Naive thymus-derived CD4-positive, alpha-beta T cell (primary cell): ENCODE data around the gene GPC6. TPM values are rescaled to one million over a fixed set of nuclear protein-coding genes. Genes with fewer than 3 reads are reported as not detected.

ENCODE experiments used
- ATAC-seq: fragments of 150-1000 bp; cut with Tn5 transposase; 2 replicates; pipeline ENCODE4 v1.10.0; 2021; ENCODE audit warnings: mild to moderate bottlenecking, moderate library complexity
- CTCF ChIA-PET: fragments of 350-600 bp; sonication (Branson Sonifier 250); formaldehyde crosslinking; loops from one replicate; lab custom pipeline; 2021; ENCODE audit warnings: antibody characterized with exemption; lab: Charles Lee
- POLR2A ChIA-PET: fragments of 350-600 bp; sonication (Branson Sonifier 250); formaldehyde crosslinking; loops from one replicate; lab custom pipeline; 2021; ENCODE audit warnings: antibody characterized with exemption, inconsistent platforms; lab: Charles Lee
- DNase-seq, 9 donors: peaks; one replicate each; pipeline versions ENCODE4 v3.0.0 to v3.0.0-alpha.2; 2020 to 2022; ENCODE audit warnings: mixed read lengths in 1 of 9
- H3K27ac ChIP-seq: one replicate; pipeline ENCODE4 v1.7.0; 2013; ENCODE audit warnings: mild to moderate bottlenecking, low read depth, low read length, moderate library complexity
- H3K27me3 ChIP-seq, 2 donors: one replicate each; pipeline ENCODE4 v1.7.0; 2013; ENCODE audit warnings: low read length in 2 of 2, mild to moderate bottlenecking in 2 of 2, moderate library complexity in 2 of 2; ENCODE audit not compliant: control insufficient read depth in 2 of 2, insufficient read depth in 2 of 2
- H3K36me3 ChIP-seq, 3 experiments: 1 replicate in 2 of 3; 2 replicates in 1 of 3; pipeline ENCODE4 v1.7.0; 2013; ENCODE audit warnings: low read length in 3 of 3, mild to moderate bottlenecking in 3 of 3, moderate library complexity in 1 of 3; ENCODE audit not compliant: insufficient read depth in 3 of 3, control insufficient read depth in 2 of 3
- H3K4me1 ChIP-seq, 2 donors: one replicate each; pipeline ENCODE4 v1.7.0; 2013; ENCODE audit warnings: low read length in 2 of 2, mild to moderate bottlenecking in 2 of 2, moderate library complexity in 1 of 2; ENCODE audit not compliant: control insufficient read depth in 2 of 2, insufficient read depth in 2 of 2
- H3K4me3 ChIP-seq: 2 replicates; pipeline ENCODE4 v1.7.0; 2013; ENCODE audit warnings: mild to moderate bottlenecking, low read length
- H3K9me3 ChIP-seq, 3 experiments: 1 replicate in 2 of 3; 2 replicates in 1 of 3; pipeline ENCODE4 v1.7.0; 2013; ENCODE audit warnings: low read length in 3 of 3; ENCODE audit not compliant: control insufficient read depth in 2 of 3
- H3K27ac Mint-ChIP-seq, 9 donors: one replicate each; pipeline ENCODE4 v1.8.0; 2020 to 2022; ENCODE audit warnings: mixed read lengths in 9 of 9, mild to moderate bottlenecking in 8 of 9, moderate library complexity in 5 of 9, inconsistent platforms in 2 of 9
- H3K27me3 Mint-ChIP-seq, 5 donors: one replicate each; pipeline ENCODE4 v1.8.0; 2021 to 2022; ENCODE audit warnings: mixed read lengths in 5 of 5, mild to moderate bottlenecking in 1 of 5
- H3K36me3 Mint-ChIP-seq, 5 donors: one replicate each; pipeline ENCODE4 v1.8.0; 2020 to 2022; ENCODE audit warnings: mixed read lengths in 5 of 5, mild to moderate bottlenecking in 3 of 5, inconsistent platforms in 1 of 5
- H3K4me1 Mint-ChIP-seq, 7 donors: one replicate each; pipeline ENCODE4 v1.8.0; 2020 to 2022; ENCODE audit warnings: mixed read lengths in 7 of 7, mild to moderate bottlenecking in 3 of 7, inconsistent platforms in 1 of 7
- H3K4me3 Mint-ChIP-seq, 10 donors: one replicate each; pipeline ENCODE4 v1.8.0; 2020 to 2022; ENCODE audit warnings: mild to moderate bottlenecking in 10 of 10, mixed read lengths in 10 of 10, moderate library complexity in 6 of 10, inconsistent platforms in 2 of 10
- H3K9me3 Mint-ChIP-seq, 11 donors: one replicate each; pipeline ENCODE4 v1.8.0; 2020 to 2022; ENCODE audit warnings: mixed read lengths in 11 of 11, mild to moderate bottlenecking in 4 of 11, inconsistent platforms in 1 of 11, moderate library complexity in 1 of 11
- intact Hi-C, 2 donors: fragments of 100-400 bp; cut with micrococcal nuclease; formaldehyde crosslinking; loops; one replicate each; pipeline ENCODE4 v1.15.1; 2023
- polyA plus RNA-seq, 2 donors: library from polyadenylated mRNA; unstranded; fragments of 300-500 nt; fragmentation: Illumina TruSeq; gene quantifications; one replicate each; pipeline ENCODE4 v1.2.3, GENCODE V29; 2021
- total RNA-seq, 6 experiments: library from RNA in 5 of 6; stranded (reverse) in 5 of 6; gene quantifications; 1 replicate in 5 of 6; 2 replicates in 1 of 6; pipeline ENCODE4 v1.2.3 and lab custom pipeline; 2021 to 2026

Gene GPC6
- total and polyA plus RNA-seq, 7 experiments from 2014 or later, result not detected

DNA sequence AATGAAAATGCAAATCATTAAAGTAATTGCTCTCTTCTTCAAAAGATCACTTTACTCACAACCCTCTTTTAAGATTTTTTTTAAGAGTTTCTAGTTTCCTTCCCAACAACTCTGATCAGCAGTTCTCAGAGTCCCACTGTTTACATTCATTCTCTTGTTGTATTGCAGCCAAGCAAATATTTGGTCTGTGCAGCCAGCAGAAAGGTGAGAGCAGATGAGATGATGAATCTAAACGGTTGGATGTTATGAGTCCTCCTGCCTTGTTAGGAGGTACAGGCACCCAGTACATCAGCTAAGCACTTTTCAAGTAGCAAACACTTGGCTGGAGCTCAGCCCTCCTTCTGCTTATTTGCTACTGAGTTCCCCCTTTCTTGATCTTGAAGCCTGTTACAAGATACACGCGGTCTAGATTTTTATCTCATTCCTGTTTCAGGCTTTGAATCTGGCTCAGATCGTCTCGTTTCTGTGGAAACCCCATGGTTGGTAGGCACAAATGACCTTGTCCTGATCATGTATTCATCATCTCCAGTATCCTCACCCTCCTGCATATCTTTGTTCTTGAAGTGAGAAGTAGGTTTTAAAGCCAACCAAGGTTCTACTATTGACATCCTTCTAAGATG is 952.1 kb downstream of the GPC6 start:
- H3K9me3 Mint-ChIP-seq, result no peaks in the 10 kb centered on the region
- POLR2A ChIA-PET, result no interaction called here

DNA sequence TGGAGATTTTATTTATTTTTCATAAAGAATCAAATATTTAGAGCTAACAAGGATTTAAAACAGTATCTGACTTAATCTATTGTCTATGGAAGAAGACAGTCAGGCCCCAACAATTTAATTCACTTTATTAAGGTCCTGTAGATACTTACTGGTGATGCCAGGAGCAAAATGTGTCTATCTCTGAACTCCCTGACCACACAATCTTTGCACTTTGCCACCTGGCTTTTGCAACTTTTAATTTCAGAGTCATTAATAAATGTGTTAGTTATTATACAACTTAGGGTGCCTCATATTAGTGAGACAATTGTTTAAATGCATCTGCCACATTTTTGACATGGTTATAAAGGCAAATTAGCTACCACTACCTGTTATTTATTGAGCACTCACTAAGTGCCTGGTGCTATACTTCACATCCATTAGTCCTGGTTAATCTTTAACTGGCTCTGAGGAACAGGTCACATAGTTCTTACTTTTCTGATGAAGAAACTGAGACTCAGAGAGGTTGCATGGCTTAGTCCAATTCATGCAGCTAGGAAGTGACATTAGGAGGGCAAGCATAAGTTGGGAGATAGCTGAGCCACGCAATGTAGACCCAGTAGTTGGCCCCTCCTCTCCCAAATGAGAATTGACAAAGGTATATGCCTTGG is 955.0 kb downstream of the GPC6 start:
- Mint-ChIP-seq H3K27ac (no peak overlapping the region), H3K27me3 (peaks cover 0 to 11% (median 3%) of the 10 kb centered on the region in 5 donors), H3K9me3 (peaks cover 0 to 5% (median 0%) of the 10 kb centered on the region in 11 donors), H3K4me1 (peaks cover 7 to 20% (median 11%) of the 10 kb centered on the region in 7 donors), H3K36me3 (no peaks in the 10 kb centered on the region), H3K4me3 (no peak overlapping the region)
- intact Hi-C loops, result no loop called here
- no peak overlapping the region for H3K4me3 ChIP-seq
- CTCF ChIA-PET, result no interaction called here
- DNase-seq (no peak), ATAC-seq (no peak)
- no peaks in the 10 kb centered on the region for H3K36me3 ChIP-seq
- H3K27me3 ChIP-seq, result no peaks in the 10 kb centered on the region
- no peaks in the 10 kb centered on the region for H3K9me3 ChIP-seq
- POLR2A ChIA-PET, result interaction anchor here (1.1 kb wide), 1 partner anchor 12 kb away, joined by 4 read pairs; no protein-coding TSS in a partner anchor
- peaks cover 0 to 11% of the 10 kb centered on the region in 2 donors for H3K4me1 ChIP-seq
- no peak overlapping the region for H3K27ac ChIP-seq

More for the DNA sequence above, 952.1 kb downstream of the GPC6 start:
- H3K9me3 ChIP-seq, result no peaks in the 10 kb centered on the region
- H3K27ac ChIP-seq, result no peak overlapping the region
- intact Hi-C loops, result no loop called here
- peaks cover 0 to 11% of the 10 kb centered on the region in 2 donors for H3K4me1 ChIP-seq
- peak overlapping the region in 1 of 10 donors; percentile 4 for H3K4me3 Mint-ChIP-seq
- no peaks in the 10 kb centered on the region for H3K27me3 ChIP-seq
- H3K36me3 ChIP-seq, result no peaks in the 10 kb centered on the region
- H3K36me3 Mint-ChIP-seq, result no peaks in the 10 kb centered on the region
- CTCF ChIA-PET, result no interaction called here
- peak overlapping the region in 1 of 9 donors; percentile 33 for H3K27ac Mint-ChIP-seq
- H3K4me3 ChIP-seq, result no peak overlapping the region
- DNase-seq (no peak), ATAC-seq (peak; percentile 54)
- H3K4me1 Mint-ChIP-seq, result peaks cover 7 to 22% (median 11%) of the 10 kb centered on the region in 7 donors
- peaks cover 0 to 4% (median 3%) of the 10 kb centered on the region in 5 donors for H3K27me3 Mint-ChIP-seq

DNA sequence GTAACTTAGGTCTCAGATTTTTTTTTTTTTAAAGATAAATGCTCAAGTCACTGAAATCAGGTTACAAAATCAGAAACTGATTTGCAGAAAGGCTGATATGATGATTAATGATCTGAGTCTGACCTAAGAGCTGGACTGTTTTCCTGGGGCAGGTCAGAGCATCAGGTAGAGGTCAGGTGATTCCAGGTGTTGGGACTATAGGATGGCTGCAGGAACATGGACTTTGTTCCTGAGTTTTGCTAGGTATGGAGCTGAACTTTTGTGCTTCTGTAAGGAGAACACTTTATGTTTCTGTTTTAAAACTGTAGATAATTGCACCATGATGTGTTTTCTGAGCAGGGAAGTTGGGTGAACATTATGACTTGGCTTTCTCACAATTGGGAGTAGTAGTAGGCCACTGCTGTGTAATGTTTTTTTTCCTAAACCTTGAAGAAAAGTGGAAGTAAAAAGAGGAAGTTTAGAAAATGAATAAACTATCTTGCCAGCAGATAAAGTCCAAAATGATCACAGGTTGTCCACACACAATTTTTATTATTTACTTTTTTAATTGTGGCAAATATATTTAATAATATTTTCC is 955.7 kb downstream of the GPC6 start:
- CTCF ChIA-PET, result no interaction called here
- Mint-ChIP-seq H3K36me3 (no peaks in the 10 kb centered on the region), H3K4me3 (no peak overlapping the region), H3K27me3 (peaks cover 0 to 11% (median 3%) of the 10 kb centered on the region in 5 donors), H3K27ac (no peak overlapping the region), H3K9me3 (peaks cover 0 to 5% (median 0%) of the 10 kb centered on the region in 11 donors), H3K4me1 (peaks cover 7 to 14% (median 11%) of the 10 kb centered on the region in 7 donors)
- no peak overlapping the region for H3K4me3 ChIP-seq
- POLR2A ChIA-PET, result interaction anchor here (1.1 kb wide), 1 partner anchor 11 kb away, joined by 4 read pairs; no protein-coding TSS in a partner anchor
- ATAC-seq, result peak; percentile 45
- intact Hi-C loops, result no loop called here
- no peaks in the 10 kb centered on the region for H3K9me3 ChIP-seq
- H3K36me3 ChIP-seq, result no peaks in the 10 kb centered on the region
- H3K4me1 ChIP-seq, result peaks cover 0 to 11% of the 10 kb centered on the region in 2 donors
- no peak for DNase-seq
- H3K27ac ChIP-seq, result no peak overlapping the region
- H3K27me3 ChIP-seq, result no peaks in the 10 kb centered on the region

DNA sequence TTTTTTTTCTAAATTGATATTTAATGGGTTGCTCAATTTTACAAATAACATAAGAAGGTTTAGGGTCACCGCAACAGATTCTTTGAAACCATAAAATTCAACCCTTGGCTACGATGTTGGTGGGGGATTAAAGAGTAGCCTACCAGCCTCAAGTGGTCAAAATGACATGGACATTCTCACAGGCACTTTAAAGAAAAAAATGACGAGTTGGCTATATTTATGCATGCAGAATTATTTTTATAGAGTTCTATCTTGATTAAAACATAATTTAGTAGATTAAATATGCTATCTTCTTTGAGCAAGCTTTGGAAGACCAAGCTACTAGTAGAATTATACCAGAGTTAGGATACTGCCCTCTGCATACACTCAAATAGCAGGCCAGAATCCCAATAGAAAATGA is 959.9 kb downstream of the GPC6 start:
- peaks cover 0 to 5% (median 0%) of the 10 kb centered on the region in 11 donors for H3K9me3 Mint-ChIP-seq
- CTCF ChIA-PET, result no interaction called here
- H3K27ac Mint-ChIP-seq, result no peak overlapping the region

DNA sequence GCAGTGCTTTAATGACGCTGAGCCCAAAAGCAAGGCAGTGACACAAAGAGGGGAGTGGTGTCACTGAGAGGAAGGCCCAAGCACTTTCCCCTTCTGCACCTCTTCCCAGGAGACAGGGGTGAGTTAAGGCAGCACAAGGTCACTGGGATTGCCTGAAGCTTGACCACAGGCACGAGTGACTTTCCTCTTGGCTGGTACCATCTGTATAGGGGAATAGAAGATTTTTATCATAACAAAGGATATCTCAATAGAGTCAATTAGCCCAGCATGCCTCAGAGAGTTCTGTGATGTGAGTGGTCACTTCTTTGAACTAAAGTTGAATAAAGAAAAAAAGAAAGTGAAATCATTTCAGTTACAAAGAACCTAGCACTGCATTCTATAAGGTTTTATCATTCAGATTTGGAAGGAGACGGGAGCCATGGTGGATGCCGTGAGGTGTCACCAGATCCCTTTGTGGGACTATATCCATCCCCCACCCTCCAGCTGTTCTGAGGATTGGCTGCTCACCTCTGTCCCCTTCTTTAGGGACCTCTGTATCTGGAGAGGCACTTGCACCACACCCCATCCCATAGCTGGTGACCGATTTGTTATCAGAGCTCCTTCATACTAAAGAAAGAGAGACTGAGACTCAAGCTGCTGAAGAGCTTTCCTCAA is 961.7 kb downstream of the GPC6 start:
- ATAC-seq, result no peak
- Mint-ChIP-seq H3K4me1 (peaks cover 0 to 4% (median 0%) of the 10 kb centered on the region in 7 donors), H3K36me3 (no peaks in the 10 kb centered on the region), H3K9me3 (peaks cover 0 to 5% (median 0%) of the 10 kb centered on the region in 11 donors), H3K4me3 (no peak overlapping the region), H3K27me3 (peaks cover 0 to 15% (median 3%) of the 10 kb centered on the region in 5 donors), H3K27ac (no peak overlapping the region)
- DNase-seq, result no peak
- Histone ChIP-seq H3K27ac (no peak overlapping the region), H3K36me3 (no peaks in the 10 kb centered on the region), H3K27me3 (no peaks in the 10 kb centered on the region), H3K4me3 (no peak overlapping the region), H3K9me3 (no peaks in the 10 kb centered on the region), H3K4me1 (no peaks in the 10 kb centered on the region)
- POLR2A ChIA-PET, result no interaction called here
- intact Hi-C loops, result no loop called here
- CTCF ChIA-PET, result no interaction called here

More for the DNA sequence above, 959.9 kb downstream of the GPC6 start:
- Mint-ChIP-seq H3K4me1 (peaks cover 0 to 2% (median 0%) of the 10 kb centered on the region in 7 donors), H3K36me3 (no peaks in the 10 kb centered on the region), H3K27me3 (peaks cover 0 to 15% (median 3%) of the 10 kb centered on the region in 5 donors), H3K4me3 (no peak overlapping the region)
- Histone ChIP-seq H3K27me3 (no peaks in the 10 kb centered on the region), H3K9me3 (no peaks in the 10 kb centered on the region), H3K36me3 (no peaks in the 10 kb centered on the region), H3K4me3 (no peak overlapping the region), H3K4me1 (no peaks in the 10 kb centered on the region), H3K27ac (no peak overlapping the region)
- intact Hi-C loops, result no loop called here
- ATAC-seq (no peak), DNase-seq (no peak)
- POLR2A ChIA-PET, result no interaction called here

DNA sequence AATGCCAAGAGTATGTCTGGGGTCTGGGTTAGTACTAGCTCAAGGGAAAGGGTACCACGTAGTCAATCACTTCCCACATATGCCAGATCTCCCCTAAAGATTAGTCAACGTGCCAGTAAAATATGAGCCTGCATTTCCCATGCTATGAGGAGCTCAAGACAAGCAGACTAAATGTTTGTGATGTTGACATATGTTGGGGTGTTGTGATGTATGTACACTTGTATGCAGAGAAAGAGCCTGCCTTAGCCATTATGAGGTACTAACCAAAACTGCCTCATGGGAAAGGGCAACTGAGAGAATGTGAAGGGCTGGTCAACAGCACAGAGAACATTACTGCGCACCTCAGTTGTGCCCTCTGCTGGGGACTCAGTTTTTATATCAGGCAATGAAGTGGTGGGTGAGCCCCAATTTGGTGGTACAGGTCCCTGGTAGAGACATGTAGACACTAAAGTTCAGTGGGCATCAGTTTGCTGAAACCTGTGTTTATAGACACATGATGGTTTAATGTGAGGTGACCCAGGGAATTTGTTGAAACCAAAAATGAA is 965.9 kb downstream of the GPC6 start:
- Histone ChIP-seq H3K36me3 (no peaks in the 10 kb centered on the region), H3K4me1 (no peaks in the 10 kb centered on the region), H3K27me3 (no peaks in the 10 kb centered on the region), H3K9me3 (no peaks in the 10 kb centered on the region), H3K4me3 (no peak overlapping the region), H3K27ac (no peak overlapping the region)
- DNase-seq (no peak), ATAC-seq (peak; percentile 40)
- H3K27ac Mint-ChIP-seq, result no peak overlapping the region
- H3K9me3 Mint-ChIP-seq, result no peaks in the 10 kb centered on the region
- H3K4me1 Mint-ChIP-seq, result peaks cover 0 to 7% (median 0%) of the 10 kb centered on the region in 7 donors
- ChIA-PET CTCF (no interaction called here), POLR2A (no interaction called here)
- no peak overlapping the region for H3K4me3 Mint-ChIP-seq
- no peaks in the 10 kb centered on the region for H3K36me3 Mint-ChIP-seq
- intact Hi-C loops, result no loop called here
- H3K27me3 Mint-ChIP-seq, result peaks cover 0 to 5% (median 0%) of the 10 kb centered on the region in 5 donors
